Neuron (in vitro differentiated cells): Measurements from ENCODE around the gene COPS8.

Experiments used
- H2AFZ ChIP-seq: one replicate; pipeline ENCODE4 v1.6.1; 2013; ENCODE audit warnings: low read depth, mild to moderate bottlenecking, inconsistent platforms, low read length, moderate library complexity
- H3K27me3 ChIP-seq: one replicate; pipeline ENCODE4 v1.6.1; 2013; ENCODE audit warnings: low read length; ENCODE audit not compliant: insufficient read depth
- H3K36me3 ChIP-seq: one replicate; pipeline ENCODE4 v1.6.1; 2013; ENCODE audit warnings: low read length; ENCODE audit not compliant: insufficient read depth
- H3K4me1 ChIP-seq: one replicate; pipeline ENCODE4 v1.6.1; 2013; ENCODE audit warnings: low read length; ENCODE audit not compliant: insufficient read depth
- H3K4me3 ChIP-seq: 2 replicates; pipeline ENCODE4 v1.5.1; 2013; ENCODE audit warnings: mild to moderate bottlenecking, low read length, moderate library complexity
- H3K9me3 ChIP-seq: one replicate; pipeline ENCODE4 v1.6.1; 2013; ENCODE audit warnings: low read length

Gene COPS8

GRCh38 chr2:237073552-237073951 is 12.1 kb upstream of the COPS8 start:
- Histone ChIP-seq H3K27me3 (no peaks in the 10 kb centered on the region), H3K4me3 (no peak overlapping the region), H3K36me3 (no peaks in the 10 kb centered on the region), H3K9me3 (peaks cover 2% of the 10 kb centered on the region), H2AFZ (no peak overlapping the region), H3K4me1 (peaks cover 2% of the 10 kb centered on the region)

GRCh38 chr2:237074211-237074993 is 11.3 kb upstream of the COPS8 start:
- H3K4me3 ChIP-seq, result no peak overlapping the region
- no peaks in the 10 kb centered on the region for H3K36me3 ChIP-seq
- no peaks in the 10 kb centered on the region for H3K27me3 ChIP-seq
- peaks cover 2% of the 10 kb centered on the region for H3K9me3 ChIP-seq
- peaks cover 2% of the 10 kb centered on the region for H3K4me1 ChIP-seq
- H2AFZ ChIP-seq, result no peak overlapping the region

- H3K36me3 ChIP-seq, result no peaks in the 10 kb centered on the region
- peaks cover 2% of the 10 kb centered on the region for H3K4me1 ChIP-seq
- no peak overlapping the region for H3K4me3 ChIP-seq
- H2AFZ ChIP-seq, result no peak overlapping the region
- no peaks in the 10 kb centered on the region for H3K27me3 ChIP-seq
- peaks cover 2% of the 10 kb centered on the region for H3K9me3 ChIP-seq
These were observed 9.7 kb upstream of the COPS8 start for GRCh38 chr2:237075749-237076599.

- H3K9me3 ChIP-seq, result no peaks in the 10 kb centered on the region
- no peak overlapping the region for H2AFZ ChIP-seq
- H3K36me3 ChIP-seq, result no peaks in the 10 kb centered on the region
- H3K4me3 ChIP-seq, result no peak overlapping the region
- no peaks in the 10 kb centered on the region for H3K27me3 ChIP-seq
- peaks cover 12% of the 10 kb centered on the region for H3K4me1 ChIP-seq
These were observed 4.1 kb upstream of the COPS8 start for GRCh38 chr2:237081596-237081995.

- H3K9me3 ChIP-seq, result no peaks in the 10 kb centered on the region
- H3K36me3 ChIP-seq, result peaks cover 5% of the 10 kb centered on the region
- H3K27me3 ChIP-seq, result no peaks in the 10 kb centered on the region
- H3K4me1 ChIP-seq, result peaks cover 25% of the 10 kb centered on the region
- H2AFZ ChIP-seq, result no peak overlapping the region
- H3K4me3 ChIP-seq, result no peak overlapping the region
These were observed 2.7 kb upstream of the COPS8 start for GRCh38 chr2:237083026-237083425.

- H3K4me3 ChIP-seq, result peak overlapping the region; percentile 93
- no peaks in the 10 kb centered on the region for H3K9me3 ChIP-seq
- H3K4me1 ChIP-seq, result peaks cover 25% of the 10 kb centered on the region
- peak overlapping the region; percentile 81 for H2AFZ ChIP-seq
- peaks cover 11% of the 10 kb centered on the region for H3K36me3 ChIP-seq
- H3K27me3 ChIP-seq, result no peaks in the 10 kb centered on the region
These were observed 1.2 kb upstream of the COPS8 start for GRCh38 chr2:237084444-237084843.

GRCh38 chr2:237090906-237091305 is 5.2 kb downstream of the COPS8 start:
- Histone ChIP-seq H2AFZ (no peak overlapping the region), H3K36me3 (peaks cover 63% of the 10 kb centered on the region), H3K4me1 (peaks cover 17% of the 10 kb centered on the region), H3K4me3 (no peak overlapping the region), H3K27me3 (no peaks in the 10 kb centered on the region), H3K9me3 (no peaks in the 10 kb centered on the region)

- H3K27me3 ChIP-seq, result no peaks in the 10 kb centered on the region
- no peak overlapping the region for H3K4me3 ChIP-seq
- H3K4me1 ChIP-seq, result peaks cover 10% of the 10 kb centered on the region
- no peak overlapping the region for H2AFZ ChIP-seq
- no peaks in the 10 kb centered on the region for H3K9me3 ChIP-seq
- H3K36me3 ChIP-seq, result peaks cover 72% of the 10 kb centered on the region
These were observed 6.2 kb downstream of the COPS8 start for GRCh38 chr2:237091779-237092436.

GRCh38 chr2:237092506-237092905 is 6.8 kb downstream of the COPS8 start:
- Histone ChIP-seq H3K4me1 (peaks cover 4% of the 10 kb centered on the region), H3K36me3 (peaks cover 75% of the 10 kb centered on the region), H3K4me3 (no peak overlapping the region), H3K9me3 (no peaks in the 10 kb centered on the region), H2AFZ (no peak overlapping the region), H3K27me3 (no peaks in the 10 kb centered on the region)

GRCh38 chr2:237092920-237093781 is 7.5 kb downstream of the COPS8 start:
- Histone ChIP-seq H3K4me3 (no peak overlapping the region), H3K36me3 (peaks cover 77% of the 10 kb centered on the region), H3K9me3 (no peaks in the 10 kb centered on the region), H3K4me1 (no peaks in the 10 kb centered on the region), H2AFZ (no peak overlapping the region), H3K27me3 (no peaks in the 10 kb centered on the region)

- Histone ChIP-seq H3K27me3 (no peaks in the 10 kb centered on the region), H3K36me3 (peaks cover 82% of the 10 kb centered on the region), H3K9me3 (no peaks in the 10 kb centered on the region), H3K4me1 (no peaks in the 10 kb centered on the region), H2AFZ (no peak overlapping the region), H3K4me3 (no peak overlapping the region)
These were observed 10.5 kb downstream of the COPS8 start for GRCh38 chr2:237096201-237096600.

GRCh38 chr2:237096911-237097310 is 11.2 kb downstream of the COPS8 start:
- H3K36me3 ChIP-seq, result peaks cover 81% of the 10 kb centered on the region
- H2AFZ ChIP-seq, result no peak overlapping the region
- no peaks in the 10 kb centered on the region for H3K27me3 ChIP-seq
- H3K4me1 ChIP-seq, result no peaks in the 10 kb centered on the region
- no peak overlapping the region for H3K4me3 ChIP-seq
- H3K9me3 ChIP-seq, result no peaks in the 10 kb centered on the region
